ENCODE results near the gene GPR35.

Gene GPR35, protein sequence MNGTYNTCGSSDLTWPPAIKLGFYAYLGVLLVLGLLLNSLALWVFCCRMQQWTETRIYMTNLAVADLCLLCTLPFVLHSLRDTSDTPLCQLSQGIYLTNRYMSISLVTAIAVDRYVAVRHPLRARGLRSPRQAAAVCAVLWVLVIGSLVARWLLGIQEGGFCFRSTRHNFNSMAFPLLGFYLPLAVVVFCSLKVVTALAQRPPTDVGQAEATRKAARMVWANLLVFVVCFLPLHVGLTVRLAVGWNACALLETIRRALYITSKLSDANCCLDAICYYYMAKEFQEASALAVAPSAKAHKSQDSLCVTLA

DNA sequence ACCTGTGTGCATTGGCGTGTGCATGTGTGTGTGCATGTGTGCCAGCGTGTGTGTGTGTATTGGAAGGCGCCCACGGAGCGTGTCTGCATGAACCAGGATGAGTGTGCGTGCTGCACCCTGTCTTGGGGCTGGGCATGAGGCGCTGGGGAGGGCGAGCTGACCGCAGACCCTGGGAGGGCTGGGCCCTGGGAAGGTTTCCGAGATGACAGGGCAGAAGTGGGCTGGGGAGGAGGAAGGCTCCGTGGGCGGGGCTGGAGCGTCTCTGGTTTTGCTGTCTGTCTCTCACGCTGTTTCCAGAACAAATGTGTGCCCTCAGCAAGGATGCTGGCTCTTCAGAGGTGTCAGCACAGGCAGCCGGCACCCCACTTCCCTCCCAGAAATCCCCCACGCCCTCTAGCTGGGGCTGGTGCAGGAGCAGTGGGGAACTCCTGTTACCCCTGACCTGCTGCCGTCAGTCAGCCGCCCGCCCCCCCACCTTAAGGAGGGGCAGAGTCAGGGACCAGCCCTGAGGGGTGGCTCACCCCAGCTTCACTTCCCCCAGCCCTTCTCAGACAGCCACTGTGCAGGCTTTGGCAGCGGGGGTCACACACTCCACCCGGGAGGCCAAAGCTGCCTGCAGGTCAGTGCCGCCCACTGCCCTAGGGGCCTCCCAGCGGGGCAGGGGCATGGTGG is at the start of gene GPR35:
GPR35 (plus strand) TSS at position 531 of the 672 bp plus-strand sequence. CDS start 4,473 bp downstream, outside the sequence.
- peak; percentile 88 to 89 for DNase-seq

DNA sequence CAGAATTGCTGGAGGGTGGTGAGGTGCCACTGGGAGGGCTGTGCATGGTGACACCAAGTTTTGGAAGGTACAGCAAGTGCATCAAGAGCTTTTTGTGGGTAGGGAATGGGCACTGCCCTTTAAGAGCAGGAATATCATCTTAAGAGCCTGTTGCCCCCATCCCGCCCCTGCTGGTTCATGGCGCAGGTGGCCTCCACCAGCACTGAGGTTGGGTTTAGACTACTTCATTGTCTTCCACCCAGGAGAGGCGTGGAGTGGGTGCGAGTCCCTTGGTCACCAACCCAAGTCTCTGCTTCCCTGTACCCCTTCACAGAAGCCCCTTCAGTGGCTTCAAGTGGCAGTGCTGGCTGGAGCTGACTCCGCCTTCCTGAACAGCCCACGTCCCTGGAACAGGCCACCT is 49.2 kb upstream of the GPR35 start:
- DNase-seq: no peak

DNA sequence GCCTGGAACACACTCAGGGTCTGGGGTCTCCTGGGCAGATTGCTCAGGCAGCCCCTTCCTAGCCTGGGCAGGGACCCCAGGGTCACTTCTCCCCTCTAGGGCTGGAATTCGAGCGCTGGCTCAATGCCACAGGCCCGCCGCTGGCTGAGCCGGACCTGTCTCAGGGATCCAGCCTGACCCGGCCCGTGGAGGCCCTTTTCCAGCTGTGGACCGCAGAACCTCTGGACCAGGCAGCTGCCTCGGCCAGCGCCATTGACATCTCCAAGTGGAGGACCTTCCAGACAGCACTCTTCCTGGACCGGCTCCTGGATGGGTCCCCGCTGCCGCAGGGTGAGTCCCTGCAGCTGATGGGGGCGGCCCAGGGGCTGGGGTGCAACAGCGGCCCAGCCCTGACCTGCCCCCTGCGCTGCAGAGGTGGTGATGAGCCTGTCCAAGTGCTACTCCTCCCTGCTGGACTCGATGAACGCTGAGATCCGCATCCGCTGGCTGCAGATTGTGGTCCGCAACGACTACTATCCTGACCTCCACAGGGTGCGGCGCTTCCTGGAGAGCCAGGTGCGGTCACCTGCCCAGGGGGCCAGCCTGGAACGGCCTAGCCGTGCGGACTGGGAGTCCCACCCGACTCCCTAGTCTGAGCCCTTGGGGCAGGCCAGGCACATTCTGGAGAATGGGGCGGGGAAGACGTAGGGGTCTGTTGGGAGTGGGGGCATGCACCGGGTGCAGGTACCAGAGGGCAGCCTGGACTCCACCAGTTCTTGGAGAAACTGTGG is 48.7 kb upstream of the GPR35 start:
- DNase-seq: no peak

DNA sequence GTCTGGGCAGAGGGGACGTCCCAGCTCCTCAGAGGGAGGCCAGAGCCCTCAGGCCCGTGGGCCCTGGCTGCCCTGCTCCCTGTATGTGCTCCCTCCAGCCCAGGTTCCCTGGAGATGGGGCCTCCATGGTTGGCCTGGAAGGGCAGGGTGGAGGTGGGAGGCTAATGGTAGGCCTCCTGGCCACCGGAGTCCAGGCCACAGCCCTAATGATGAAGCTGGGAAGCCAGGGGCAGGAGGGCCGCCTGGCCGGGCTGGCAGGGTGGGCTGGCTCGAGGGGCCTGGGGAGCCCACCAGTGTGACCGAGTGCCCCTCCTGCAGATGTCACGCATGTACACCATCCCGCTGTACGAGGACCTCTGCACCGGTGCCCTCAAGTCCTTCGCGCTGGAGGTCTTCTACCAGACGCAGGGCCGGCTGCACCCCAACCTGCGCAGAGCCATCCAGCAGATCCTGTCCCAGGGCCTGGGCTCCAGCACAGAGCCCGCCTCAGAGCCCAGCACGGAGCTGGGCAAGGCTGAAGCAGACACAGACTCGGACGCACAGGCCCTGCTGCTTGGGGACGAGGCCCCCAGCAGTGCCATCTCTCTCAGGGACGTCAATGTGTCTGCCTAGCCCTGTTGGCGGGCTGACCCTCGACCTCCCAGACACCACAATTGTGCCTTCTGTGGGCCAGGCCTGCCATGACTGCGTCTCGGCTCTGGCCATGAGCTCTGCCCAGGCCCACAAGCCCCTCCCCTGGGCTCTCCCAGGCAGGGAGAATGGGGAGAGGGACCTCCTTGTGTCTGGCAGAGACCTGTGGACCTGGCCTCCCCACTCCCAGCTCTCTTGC is 47.8 kb upstream of the GPR35 start:
- no peak for DNase-seq

DNA sequence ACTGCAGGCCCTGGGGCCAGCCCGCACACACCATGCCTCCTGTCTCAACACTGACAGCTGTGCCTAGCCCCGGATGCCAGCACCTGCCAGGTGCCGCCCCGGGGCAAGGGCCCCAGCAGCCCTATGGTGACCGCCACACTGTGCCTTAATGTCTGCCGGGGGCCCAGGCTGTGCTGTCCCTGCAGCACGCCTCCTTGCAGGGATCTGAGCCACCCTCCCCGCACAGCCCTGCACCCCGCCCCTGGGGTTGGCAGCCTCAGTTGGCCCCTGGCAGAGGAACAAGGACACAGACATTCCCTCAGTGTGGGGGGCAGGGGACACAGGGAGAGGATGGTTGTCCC is 47.2 kb upstream of the GPR35 start:
- DNase-seq: no peak

DNA sequence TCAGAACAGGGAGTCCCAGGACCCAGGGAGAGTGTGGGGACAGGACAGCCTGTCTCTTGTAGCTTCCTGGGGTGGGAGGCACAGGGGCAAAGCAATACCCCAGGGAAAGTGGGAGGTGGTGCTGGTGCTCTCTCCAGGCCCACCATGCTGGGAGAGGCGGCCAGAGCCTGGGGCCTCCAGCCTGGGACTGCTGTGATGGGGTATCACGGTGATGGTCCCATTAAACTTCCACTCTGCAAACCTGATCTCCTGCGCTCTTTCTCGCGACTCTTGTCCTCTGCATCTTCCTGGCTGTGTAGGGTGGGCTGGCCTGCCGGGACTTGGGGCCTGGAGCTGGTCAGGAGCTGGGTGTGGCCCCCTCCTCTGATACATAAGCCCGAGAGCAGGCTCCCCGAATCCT is 46.8 kb upstream of the GPR35 start:
- no peak for DNase-seq

DNA sequence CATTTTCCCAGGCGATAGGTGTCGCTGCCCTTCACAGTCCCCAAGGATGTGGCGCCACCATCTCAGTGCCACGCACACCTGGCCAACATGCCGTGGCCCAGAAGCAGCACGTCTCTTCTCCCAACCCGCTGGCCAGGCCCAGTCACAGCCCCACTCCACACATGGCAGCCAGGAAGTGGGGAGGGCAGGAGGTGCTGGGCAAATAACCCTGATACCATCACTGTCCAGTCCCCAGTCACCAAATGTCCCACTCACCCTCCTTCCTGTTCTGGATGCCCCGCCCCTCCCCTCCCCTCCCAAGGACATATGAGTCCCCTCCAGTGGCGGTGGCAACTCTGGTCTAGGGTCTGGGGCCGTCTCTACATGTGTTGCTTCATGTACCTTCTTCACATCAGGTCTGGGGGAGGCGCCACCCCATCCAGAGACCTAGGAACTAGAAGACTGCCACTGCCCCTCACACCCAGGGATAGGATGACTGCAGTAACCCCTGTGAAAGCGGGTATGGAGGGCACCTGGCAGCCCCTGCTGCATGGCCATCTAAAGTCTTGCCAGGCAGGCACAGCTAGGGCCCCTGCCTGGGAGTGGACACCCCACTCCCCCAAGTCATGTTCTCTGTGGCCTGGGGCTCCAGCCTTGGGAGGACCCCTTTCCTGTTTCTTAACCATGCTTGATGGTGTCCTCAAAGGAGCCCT is 46.1 kb upstream of the GPR35 start:
- no peak for DNase-seq

DNA sequence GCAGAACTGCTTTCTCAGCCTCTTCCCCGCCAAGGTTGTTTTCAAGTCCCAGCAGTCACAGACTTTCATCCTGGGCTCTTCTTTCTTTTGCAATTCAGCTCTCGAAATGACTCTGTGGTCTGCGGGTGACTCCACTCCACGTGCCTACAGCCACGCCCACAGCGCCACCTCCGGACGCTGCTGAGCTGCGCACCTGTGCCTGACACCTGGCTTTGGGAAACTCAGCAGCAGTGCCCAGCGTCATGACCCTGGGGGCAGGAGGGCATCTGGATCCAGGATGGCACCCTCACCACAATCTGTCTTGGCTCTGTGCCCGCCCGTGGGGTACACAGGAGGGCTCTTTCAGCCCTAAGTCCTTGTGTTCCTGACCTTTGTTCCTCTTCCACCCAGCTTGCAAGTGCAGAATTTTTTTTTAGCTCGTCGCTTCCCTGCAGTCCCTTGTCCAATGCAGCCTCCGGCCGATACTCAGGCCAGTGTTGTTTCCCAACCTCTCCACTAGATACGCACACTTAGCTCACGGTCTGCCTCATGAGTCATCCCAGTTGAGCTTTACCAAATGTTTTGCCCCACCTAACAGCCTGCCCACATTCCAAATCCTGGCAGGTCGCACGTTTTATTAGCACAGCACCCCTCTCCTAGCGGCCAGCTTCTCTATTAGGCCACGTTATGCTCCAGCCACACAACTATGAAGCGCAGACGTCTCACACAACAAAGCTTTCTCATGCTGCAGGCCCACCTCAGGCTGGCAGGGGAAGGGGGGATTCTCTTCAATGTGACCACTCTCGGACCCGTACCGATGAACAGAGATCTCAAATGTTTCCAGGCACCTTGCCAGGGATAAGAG is 45.3 kb upstream of the GPR35 start:
- DNase-seq: peak; percentile 69 to 86

DNA sequence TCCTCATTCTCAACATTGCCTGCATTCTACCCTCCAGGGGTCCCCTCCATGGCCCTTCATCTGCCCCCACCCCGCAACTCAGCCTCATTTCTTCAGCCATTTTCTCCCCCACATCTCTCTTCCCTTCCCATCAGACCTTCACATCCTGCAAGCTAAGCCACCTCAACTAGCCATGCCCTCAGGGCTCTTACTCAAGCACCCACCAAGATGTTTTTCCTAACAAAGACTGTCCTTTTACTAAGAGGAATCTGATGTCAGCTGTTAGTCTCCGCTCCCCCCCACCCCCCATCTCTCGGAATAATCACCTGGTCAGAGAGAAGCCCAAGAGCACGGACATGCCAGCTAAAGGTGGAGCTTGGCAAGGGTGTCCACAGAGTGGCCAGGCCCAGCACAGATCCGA is 43.5 kb upstream of the GPR35 start:
- DNase-seq: no peak

DNA sequence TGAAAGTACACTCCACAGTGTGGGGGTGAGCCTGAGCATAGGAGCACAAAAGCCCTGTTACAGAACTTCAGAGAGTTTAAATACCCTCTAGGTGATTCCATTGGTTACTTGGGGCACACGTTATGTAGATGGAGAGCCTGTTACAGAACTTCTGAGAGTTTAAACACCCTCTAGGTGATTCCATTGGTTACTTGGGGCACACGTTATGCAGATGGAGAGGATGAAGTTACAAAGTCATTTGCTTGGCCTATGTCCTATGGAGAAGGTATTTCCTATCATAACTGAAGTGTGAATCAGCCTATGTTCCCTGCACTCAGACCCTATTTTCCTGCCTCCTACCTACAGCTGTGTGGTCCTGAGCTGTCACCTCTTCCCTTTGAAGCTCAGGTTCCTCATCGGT is 42.5 kb upstream of the GPR35 start:
- DNase-seq: no peak

DNA sequence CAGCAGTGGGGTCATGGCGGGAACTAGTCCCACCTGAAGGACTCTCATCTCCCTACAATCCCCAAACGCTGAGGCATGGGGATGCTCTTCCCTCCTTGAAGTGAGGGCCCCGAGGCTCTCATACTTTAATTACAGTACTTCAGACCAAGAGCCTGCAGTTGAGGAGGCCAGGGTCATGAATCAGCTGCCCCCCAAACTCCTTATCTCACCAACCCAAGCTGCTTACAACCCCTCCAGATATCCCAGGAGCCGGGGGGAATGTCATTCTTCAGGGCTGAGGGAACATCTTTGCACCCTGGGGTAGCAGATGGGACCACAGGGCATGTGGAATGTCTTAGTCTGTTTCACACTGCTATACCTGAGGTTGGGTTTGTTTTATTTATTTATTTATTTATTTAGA is 41.5 kb upstream of the GPR35 start:
- DNase-seq: no peak

DNA sequence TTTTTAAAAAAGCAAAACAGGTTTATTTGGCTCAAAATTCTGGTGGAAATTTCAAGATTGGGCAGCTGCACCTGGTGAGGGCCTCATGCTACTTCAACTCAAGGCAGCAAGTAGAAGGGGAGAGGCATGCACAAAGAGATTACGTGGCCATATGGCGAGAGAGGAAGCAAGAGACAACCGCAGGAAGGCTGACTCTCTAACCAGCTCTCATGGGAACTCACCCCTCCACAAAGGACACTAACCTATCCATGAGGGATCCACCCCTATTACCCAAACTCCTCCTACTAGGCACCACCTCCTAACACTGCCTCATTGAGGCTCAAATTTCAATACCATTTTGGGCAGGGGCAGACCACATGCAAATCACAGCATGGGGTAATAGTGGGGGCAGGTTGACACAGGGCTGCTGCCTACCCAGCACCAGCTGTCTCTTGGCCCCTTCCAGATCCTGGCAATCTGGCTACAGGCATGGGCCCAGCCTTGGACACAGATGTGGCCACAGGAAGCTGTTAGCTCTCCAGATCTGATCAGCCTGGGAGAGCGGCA is 40.7 kb upstream of the GPR35 start:
- DNase-seq: peak in 1 of 2 donors; percentile 54

DNA sequence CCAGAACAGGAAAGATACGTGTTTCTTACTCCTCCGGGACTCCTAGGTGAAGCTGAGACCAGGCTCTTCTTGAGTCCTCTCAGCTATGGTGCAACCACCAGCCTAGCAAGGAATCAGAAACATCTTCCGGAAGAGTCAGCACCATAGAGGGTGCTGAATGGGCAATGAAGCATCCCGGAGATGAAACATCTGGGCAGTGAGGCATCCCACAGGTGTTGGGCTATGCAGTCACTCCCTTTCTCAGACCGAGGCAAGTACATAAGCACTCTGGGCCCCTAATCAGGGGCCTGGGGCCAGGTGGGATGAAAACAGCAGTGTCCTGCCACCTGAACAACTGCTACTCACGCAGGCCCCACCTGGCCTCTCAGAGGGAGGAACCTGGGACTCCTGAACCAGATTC is 40.2 kb upstream of the GPR35 start:
- no peak for DNase-seq

DNA sequence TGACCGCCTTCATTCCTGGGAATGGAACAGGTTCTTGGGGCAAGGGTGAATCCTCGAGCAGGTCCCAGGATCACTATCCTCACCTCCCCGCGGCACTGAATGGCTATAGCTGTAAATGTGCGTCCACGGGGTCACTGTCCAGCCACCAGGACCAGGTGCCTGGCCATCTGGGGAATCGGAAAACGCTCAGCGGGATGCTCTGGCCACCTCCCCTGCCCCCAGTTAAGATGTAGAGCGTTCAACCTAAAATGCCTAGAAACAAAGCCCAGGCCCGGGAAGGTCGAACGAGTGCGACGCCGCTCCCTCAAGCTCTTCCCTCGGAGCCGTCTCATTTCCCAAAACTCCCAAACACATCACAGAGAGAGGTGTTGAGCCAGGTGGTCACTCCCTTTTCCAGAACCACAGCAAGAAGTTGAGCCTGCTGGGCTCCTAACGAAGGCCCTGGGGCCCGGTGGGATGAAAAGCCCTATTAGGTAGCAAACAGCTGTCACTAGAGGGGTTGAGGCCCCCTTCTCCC is 39.5 kb upstream of the GPR35 start:
- no peak for DNase-seq

DNA sequence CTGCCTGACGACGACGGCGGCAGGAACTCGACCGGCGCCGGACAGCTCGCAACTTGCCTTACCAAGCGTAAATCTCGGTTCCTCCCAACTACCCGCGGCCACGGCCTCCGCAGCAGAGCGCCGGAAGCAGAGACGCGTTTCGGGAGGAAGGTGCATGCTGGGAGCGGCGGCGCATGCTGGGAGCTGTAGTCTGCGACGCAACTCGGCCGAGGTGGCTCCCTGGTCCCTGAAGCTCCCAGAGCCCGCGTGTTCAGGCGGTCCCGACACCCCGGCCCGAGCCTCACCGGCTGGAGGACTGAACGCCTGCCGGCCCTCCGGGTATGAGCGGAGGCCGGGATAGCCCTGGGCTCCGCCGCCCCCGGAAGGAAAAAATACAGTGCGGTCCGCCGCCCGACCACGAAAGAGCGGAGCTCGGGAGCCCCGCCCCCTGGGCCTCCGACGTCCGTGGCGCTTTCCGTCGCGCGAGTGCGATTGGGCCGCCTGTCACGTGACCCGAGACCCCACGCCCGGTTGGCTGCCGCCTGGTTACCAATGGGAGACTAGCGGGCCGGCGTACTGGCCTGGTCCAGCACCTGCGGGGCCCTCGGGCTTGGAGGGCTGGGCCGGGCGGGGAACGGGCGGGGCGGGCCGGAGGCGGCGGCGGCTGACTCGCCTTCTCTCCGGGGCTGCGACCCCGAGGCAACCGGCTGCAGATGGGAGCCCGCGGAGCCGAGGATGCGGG is 38.9 kb upstream of the GPR35 start, which contains the start of gene CAPN10:
CAPN10 (plus strand) TSS at position 537 of the 721 bp plus-strand sequence; CDS start at position 715, 178 bp downstream.
- peak; percentile 93 to 96 for DNase-seq

DNA sequence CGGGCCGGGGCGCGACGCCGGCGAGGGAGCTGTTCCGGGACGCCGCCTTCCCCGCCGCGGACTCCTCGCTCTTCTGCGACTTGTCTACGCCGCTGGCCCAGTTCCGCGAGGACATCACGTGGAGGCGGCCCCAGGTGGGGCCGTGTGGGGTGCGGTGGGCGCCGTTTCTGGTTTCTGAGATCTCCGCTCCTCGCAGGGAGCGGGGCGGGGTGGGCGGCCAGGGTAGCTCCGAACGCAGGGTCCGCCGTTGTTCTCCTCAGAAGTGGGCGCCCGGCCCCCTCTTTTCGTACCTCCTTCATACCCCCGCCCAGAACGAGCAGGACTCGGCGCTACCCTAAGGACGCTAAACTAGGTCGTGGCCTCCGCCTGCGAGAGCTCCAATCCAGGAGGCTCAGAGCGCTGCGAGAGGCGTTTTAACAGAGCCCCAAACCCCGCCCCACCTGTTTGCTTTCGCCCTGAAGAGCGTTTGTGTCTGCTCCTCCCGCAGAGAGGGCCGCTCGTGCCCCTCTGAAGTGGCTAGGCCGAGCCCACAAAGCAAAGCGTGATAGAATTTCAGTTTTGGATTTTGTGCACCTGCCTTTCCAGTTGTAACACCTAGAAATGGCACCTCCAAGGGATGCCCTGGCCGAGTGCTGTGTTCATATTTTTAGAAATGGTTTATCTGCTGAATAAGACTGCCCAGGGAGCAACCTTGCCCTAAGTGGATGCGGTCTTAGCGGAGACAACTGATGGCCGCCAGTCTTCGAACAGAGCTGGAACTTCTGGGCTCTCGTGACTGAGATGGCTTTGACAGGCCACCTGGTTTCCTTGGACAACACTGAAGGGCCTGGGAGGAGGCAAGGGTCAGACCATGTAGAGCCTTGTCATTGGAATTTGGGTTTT is 38.1 kb upstream of the GPR35 start:
- peak; percentile 31 to 61 for DNase-seq

DNA sequence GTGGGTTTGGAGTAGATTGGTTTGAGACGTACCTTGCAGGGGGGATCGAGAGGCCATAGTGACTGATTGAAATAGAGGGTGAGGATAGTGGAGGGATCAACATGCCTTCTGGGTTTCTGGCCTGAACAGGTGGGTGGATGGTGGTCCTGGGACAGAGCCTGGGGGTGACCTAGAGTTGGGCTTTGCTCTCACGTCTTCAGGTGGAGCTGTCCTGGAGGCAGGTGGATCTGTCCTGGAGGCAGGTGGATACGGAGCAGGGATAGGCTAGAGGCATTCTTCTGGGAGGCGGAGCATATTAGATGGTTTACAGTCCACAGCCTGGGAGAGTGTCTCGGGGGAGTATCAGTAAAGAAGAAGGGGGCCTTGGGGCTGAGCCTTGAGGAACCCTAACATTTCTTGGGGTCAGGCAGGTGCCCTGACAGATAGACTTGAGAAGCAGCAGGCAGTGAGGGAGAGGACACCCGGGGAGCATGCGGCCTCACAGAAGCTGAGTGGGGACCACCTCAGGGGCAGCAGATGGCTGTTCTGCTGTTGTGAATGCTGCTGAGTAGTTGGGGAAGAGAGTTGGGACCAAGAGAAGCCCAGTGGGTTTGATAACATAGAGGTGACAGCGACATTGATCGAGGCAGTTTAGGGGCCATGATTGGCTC is 37.1 kb upstream of the GPR35 start:
- no peak for DNase-seq

DNA sequence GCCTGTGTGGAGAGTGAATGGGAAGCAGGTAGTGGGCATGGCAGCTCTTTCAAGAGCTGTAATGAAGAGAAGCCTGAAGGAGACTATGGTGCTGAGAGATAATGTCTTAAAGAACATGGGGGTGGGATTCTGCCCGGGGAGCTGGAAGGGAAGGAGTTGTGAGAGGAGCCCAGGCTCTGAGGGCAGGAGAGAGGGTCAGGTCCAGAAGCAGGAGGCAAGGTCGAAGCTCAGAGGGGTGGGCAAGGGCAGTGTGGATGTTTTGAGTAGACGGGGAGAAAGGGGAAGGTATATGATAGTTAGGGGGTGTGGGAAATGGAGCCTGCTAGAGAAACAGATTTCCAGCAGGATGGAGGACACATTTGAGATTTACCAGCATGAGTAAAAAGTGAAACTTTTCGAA is 36.6 kb upstream of the GPR35 start:
- DNase-seq: no peak

Measured in CD4-positive, alpha-beta T cell treated with Interferon alpha-2 for 1 hour (primary cell).